ENCODE data around the gene KIFC3.
"Not testable (repeated sequence)": the region's sequence is repeated elsewhere in the genome, so short reads cannot be mapped to it uniquely, and the experiment has no call there.

KIFC3 gene

GRCh38 chr16:57814896-57815295 is 12.6 kb upstream of the KIFC3 start:
- no peak for DNase-seq
- no peak overlapping the region for H3K27ac Mint-ChIP-seq
- ATAC-seq, result no peak
- H3K4me1 Mint-ChIP-seq, result peaks cover 24% of the 10 kb centered on the region
- no peaks in the 10 kb centered on the region for H3K9me3 Mint-ChIP-seq
- H3K27me3 Mint-ChIP-seq, result peaks cover 7% of the 10 kb centered on the region
- no peak overlapping the region for H3K4me3 Mint-ChIP-seq
- H3K36me3 Mint-ChIP-seq (ENCODE audit: low read depth), result no peaks in the 10 kb centered on the region

- no peak for DNase-seq
- Mint-ChIP-seq H3K27me3 (peaks cover 10% of the 10 kb centered on the region), H3K9me3 (no peaks in the 10 kb centered on the region), H3K27ac (no peak overlapping the region), H3K36me3 (ENCODE audit: low read depth) (no peaks in the 10 kb centered on the region), H3K4me1 (peaks cover 32% of the 10 kb centered on the region), H3K4me3 (no peak overlapping the region)
- no peak for ATAC-seq
These were observed 11.2 kb upstream of the KIFC3 start for GRCh38 chr16:57813466-57813865.

GRCh38 chr16:57811340-57811739 is 9.0 kb upstream of the KIFC3 start:
- not testable (repeated sequence) for DNase-seq; H3K36me3 Mint-ChIP-seq (ENCODE audit: low read depth); ATAC-seq; H3K4me3 Mint-ChIP-seq; H3K9me3 Mint-ChIP-seq
- peaks cover 23% of the 10 kb centered on the region for H3K27me3 Mint-ChIP-seq
- H3K27ac Mint-ChIP-seq, result peak overlapping the region; percentile 67
- H3K4me1 Mint-ChIP-seq, result peaks cover 36% of the 10 kb centered on the region

GRCh38 chr16:57810197-57811031 is 8.1 kb upstream of the KIFC3 start:
- peak; percentile 88 for ATAC-seq
- Mint-ChIP-seq H3K9me3 (no peaks in the 10 kb centered on the region), H3K4me3 (peak overlapping the region; percentile 34), H3K36me3 (ENCODE audit: low read depth) (no peaks in the 10 kb centered on the region), H3K27me3 (peaks cover 27% of the 10 kb centered on the region), H3K4me1 (peaks cover 28% of the 10 kb centered on the region), H3K27ac (peak overlapping the region; percentile 67)
- peak; percentile 73 for DNase-seq

- H3K4me3 Mint-ChIP-seq, result peak overlapping the region; percentile 34
- DNase-seq (no peak), ATAC-seq (no peak)
- no peaks in the 10 kb centered on the region for H3K9me3 Mint-ChIP-seq
- peaks cover 28% of the 10 kb centered on the region for H3K4me1 Mint-ChIP-seq
- H3K27ac Mint-ChIP-seq, result peak overlapping the region; percentile 67
- no peaks in the 10 kb centered on the region for H3K36me3 Mint-ChIP-seq (ENCODE audit: low read depth)
- peaks cover 29% of the 10 kb centered on the region for H3K27me3 Mint-ChIP-seq
These were observed 7.2 kb upstream of the KIFC3 start for GRCh38 chr16:57809276-57810196.

GRCh38 chr16:57808589-57809228 is 6.4 kb upstream of the KIFC3 start:
- no peak for DNase-seq
- Mint-ChIP-seq H3K4me3 (no peak overlapping the region), H3K9me3 (no peaks in the 10 kb centered on the region)

GRCh38 chr16:57807968-57808528 is 5.8 kb upstream of the KIFC3 start:
- no peaks in the 10 kb centered on the region for H3K36me3 Mint-ChIP-seq (ENCODE audit: low read depth)
- peak; percentile 56 for ATAC-seq
- peaks cover 28% of the 10 kb centered on the region for H3K4me1 Mint-ChIP-seq
- H3K9me3 Mint-ChIP-seq, result no peaks in the 10 kb centered on the region
- no peak overlapping the region for H3K27ac Mint-ChIP-seq
- peak; percentile 63 for DNase-seq
- H3K4me3 Mint-ChIP-seq, result no peak overlapping the region
- peaks cover 32% of the 10 kb centered on the region for H3K27me3 Mint-ChIP-seq

More at GRCh38 chr16:57808589-57809228, 6.4 kb upstream of the KIFC3 start:
- Mint-ChIP-seq H3K4me1 (peaks cover 28% of the 10 kb centered on the region), H3K36me3 (ENCODE audit: low read depth) (no peaks in the 10 kb centered on the region), H3K27me3 (peaks cover 32% of the 10 kb centered on the region), H3K27ac (no peak overlapping the region)
- no peak for ATAC-seq

GRCh38 chr16:57807252-57807967 is 5.1 kb upstream of the KIFC3 start:
- Mint-ChIP-seq H3K9me3 (no peaks in the 10 kb centered on the region), H3K4me1 (peaks cover 34% of the 10 kb centered on the region), H3K27ac (no peak overlapping the region), H3K27me3 (peaks cover 38% of the 10 kb centered on the region), H3K36me3 (ENCODE audit: low read depth) (peaks cover 1% of the 10 kb centered on the region), H3K4me3 (no peak overlapping the region)
- DNase-seq (no peak), ATAC-seq (no peak)

- no peaks in the 10 kb centered on the region for H3K9me3 Mint-ChIP-seq
- peaks cover 41% of the 10 kb centered on the region for H3K4me1 Mint-ChIP-seq
- H3K27me3 Mint-ChIP-seq, result peaks cover 41% of the 10 kb centered on the region
- ATAC-seq (no peak), DNase-seq (no peak)
- peaks cover 1% of the 10 kb centered on the region for H3K36me3 Mint-ChIP-seq (ENCODE audit: low read depth)
- H3K27ac Mint-ChIP-seq, result no peak overlapping the region
- no peak overlapping the region for H3K4me3 Mint-ChIP-seq
These were observed 2.9 kb upstream of the KIFC3 start for GRCh38 chr16:57805176-57805575.

GRCh38 chr16:57804111-57804837 is 2.0 kb upstream of the KIFC3 start:
- H3K27me3 Mint-ChIP-seq, result peaks cover 46% of the 10 kb centered on the region
- ATAC-seq (no peak), DNase-seq (no peak)
- no peaks in the 10 kb centered on the region for H3K9me3 Mint-ChIP-seq
- peaks cover 40% of the 10 kb centered on the region for H3K4me1 Mint-ChIP-seq
- H3K4me3 Mint-ChIP-seq, result no peak overlapping the region
- H3K36me3 Mint-ChIP-seq (ENCODE audit: low read depth), result peaks cover 1% of the 10 kb centered on the region
- no peak overlapping the region for H3K27ac Mint-ChIP-seq

- DNase-seq (no peak), ATAC-seq (no peak)
- peaks cover 42% of the 10 kb centered on the region for H3K4me1 Mint-ChIP-seq
- peak overlapping the region; percentile 89 for H3K27ac Mint-ChIP-seq
- H3K36me3 Mint-ChIP-seq (ENCODE audit: low read depth), result peaks cover 1% of the 10 kb centered on the region
- H3K9me3 Mint-ChIP-seq, result no peaks in the 10 kb centered on the region
- H3K27me3 Mint-ChIP-seq, result peaks cover 42% of the 10 kb centered on the region
- H3K4me3 Mint-ChIP-seq, result peak overlapping the region; percentile 84
These were observed 1.1 kb upstream of the KIFC3 start for GRCh38 chr16:57803134-57803990.

GRCh38 chr16:57801809-57802340 is 416 bp downstream of the KIFC3 start:
- H3K4me1 Mint-ChIP-seq, result peaks cover 36% of the 10 kb centered on the region

More at GRCh38 chr16:57801809-57802340, 416 bp downstream of the KIFC3 start:
- H3K27ac Mint-ChIP-seq, result no peak overlapping the region
- DNase-seq (no peak), ATAC-seq (peak; percentile 18)
- peaks cover 1% of the 10 kb centered on the region for H3K36me3 Mint-ChIP-seq (ENCODE audit: low read depth)
- no peaks in the 10 kb centered on the region for H3K9me3 Mint-ChIP-seq
- H3K4me3 Mint-ChIP-seq, result peak overlapping the region; percentile 21
- H3K27me3 Mint-ChIP-seq, result peaks cover 34% of the 10 kb centered on the region

Measured in activated naive CD8-positive, alpha-beta T cell treated with anti-CD3 and anti-CD28 coated beads, Interleukin-2, amount 50 U/mL, for 24 hours (primary cell).